ENCODE measurements around the gene NKX2-1.
"Not testable (repeated sequence)": the region's sequence is repeated elsewhere in the genome, so short reads cannot be mapped to it uniquely, and the experiment has no call there.

Gene NKX2-1

DNA sequence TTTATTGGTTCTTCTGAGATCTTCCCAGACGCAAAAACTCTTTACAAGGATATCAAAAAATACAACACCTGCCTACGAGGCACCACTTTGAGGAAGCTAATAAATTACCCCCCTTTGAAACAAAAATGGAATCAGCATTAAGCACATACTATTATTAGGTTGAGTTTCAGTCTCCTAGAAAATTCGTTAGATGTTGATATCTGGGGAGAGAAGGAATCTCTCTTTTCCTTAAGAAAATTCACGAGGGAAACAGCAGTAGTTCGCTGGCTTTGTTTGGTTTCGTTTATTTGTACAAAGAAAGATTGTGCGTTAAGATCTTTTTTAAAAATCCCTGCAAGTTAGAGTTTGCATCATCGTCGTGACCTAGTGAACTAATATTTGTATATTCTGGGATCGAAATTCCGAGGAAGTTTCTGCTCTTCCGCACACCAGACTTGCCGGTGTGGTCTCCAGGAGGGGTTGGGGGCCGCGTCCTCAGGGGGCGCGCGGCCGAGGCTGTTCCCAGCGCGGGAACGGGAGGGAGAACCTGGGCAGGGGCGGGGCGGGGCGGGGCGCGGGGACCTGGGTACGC is 12.1 kb downstream of the NKX2-1 start:
- intact Hi-C loops (cut with DNase I), result no loop called here
- DNase-seq, result peak in 1 of 10 donors; percentile 43

DNA sequence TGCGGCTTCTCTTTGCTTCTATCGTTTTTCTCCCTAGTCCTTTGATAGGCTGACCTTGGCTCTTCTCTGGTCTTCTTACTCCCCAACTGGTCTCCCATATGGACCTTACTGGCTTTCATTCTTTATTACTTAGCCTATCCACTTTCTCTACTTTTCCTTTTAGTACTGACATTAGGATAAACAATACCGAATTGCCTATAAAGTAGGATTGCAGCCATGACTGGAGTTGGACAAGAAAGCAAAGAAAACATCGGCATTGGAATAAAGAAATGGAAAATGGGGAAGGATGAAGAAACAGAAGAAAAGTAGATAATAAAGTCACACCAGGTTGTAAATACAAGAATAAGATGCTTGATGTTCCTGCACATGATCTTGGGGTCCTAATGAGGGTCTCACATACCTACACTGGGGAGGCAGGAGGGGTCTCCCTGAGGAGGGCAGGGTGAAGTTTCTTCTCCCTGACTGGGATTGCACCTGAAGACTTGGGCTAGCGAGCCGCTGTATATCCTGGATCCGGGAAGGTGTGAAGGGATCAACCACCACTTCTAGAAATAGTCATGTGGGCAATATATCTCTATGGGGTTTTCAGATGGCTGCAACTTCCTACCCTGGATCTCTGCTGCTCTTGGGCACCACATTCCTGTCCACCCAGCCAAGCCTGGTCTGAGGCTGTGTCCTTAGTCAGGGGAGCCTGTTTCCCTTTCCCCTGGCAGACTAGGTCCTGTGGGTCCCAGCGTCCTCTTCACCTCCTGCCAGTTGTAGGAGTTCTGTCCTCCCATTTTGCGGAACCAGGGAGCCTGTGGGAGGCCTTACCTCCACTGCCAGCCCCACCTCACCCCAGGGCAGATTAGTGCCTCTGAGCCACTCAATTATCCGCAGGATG is 13.1 kb downstream of the NKX2-1 start:
- peak in 1 of 10 donors; percentile 45 for DNase-seq

DNA sequence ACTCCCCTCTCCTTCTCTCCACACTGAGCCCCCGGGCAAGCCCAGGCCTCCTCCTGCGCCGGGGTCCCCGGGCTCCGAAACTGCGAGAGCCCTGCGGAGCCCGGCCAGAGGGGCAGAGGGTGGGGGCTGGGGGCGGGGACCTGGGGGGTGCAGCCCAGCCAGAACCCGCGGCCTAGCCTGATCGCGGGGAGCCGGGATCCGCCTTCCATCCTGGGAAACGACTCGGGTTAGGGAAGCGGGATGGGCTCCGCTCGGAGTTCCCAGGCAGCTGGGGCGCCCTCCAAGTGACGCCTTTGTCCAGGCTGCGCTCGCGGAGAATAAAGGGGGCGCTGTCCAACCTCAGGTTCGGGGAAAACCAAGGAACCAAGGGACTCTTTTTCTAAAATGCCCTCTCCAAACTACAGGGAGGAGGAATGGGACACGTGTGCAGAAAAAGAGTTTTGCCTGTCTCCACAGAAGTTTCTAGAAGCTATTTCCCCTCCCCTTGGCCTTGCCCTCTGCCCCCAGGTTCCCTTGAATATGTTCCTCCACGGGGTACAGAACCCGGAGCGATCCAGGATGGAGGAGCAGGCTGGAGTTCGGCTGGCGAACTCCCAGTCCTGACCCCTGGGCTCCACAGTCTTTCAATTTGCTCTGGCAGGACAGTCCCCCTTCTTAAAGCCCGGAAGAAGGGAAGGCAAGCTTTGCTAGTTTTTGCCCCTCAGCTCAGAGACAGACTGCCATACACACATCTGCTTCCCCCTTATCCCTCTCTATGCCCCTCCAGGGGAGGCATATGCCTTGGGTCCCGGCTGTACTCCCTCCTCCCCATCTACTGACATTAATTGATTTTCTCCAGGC is 13.9 kb downstream of the NKX2-1 start:
- intact Hi-C loops (cut with DNase I), result no loop called here
- DNase-seq, result peak in 2 of 10 donors; percentile 37 to 42

More for the DNA sequence above, 13.1 kb downstream of the NKX2-1 start:
- intact Hi-C loops (cut with DNase I), result no loop called here

DNA sequence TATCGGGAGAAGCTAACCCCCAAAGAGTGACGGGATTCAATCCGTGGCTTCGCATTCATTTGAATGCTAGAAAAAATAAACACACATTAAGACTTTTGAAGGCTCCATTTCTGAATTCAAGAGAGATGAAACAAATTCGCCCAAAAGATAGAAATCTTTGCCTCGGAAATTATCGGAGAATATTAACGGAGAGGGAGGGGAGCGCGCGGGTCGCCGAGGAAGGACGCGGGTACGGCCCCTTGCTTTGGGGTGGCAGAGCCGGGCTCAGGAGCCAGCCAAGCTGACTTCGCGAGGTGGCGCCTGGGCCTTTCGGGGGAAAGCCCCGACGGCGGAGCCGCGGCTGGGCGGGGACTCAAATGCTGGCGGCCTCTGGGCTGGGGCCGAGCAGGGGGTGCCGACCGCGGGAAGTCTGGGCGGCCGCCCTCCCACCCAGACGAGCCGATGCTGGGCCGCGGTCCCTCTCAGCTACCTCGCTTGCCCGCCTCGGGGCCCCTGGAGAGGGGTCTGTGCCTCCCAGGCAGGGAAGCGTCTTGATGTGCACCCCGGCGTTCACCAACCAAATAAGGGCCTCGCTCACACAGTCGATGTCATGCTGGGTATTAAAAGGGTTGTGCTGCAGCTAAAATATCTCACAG is 14.7 kb downstream of the NKX2-1 start:
- intact Hi-C loops (cut with DNase I), result no loop called here
- peak in 2 of 10 donors; percentile 42 to 81 for DNase-seq

DNA sequence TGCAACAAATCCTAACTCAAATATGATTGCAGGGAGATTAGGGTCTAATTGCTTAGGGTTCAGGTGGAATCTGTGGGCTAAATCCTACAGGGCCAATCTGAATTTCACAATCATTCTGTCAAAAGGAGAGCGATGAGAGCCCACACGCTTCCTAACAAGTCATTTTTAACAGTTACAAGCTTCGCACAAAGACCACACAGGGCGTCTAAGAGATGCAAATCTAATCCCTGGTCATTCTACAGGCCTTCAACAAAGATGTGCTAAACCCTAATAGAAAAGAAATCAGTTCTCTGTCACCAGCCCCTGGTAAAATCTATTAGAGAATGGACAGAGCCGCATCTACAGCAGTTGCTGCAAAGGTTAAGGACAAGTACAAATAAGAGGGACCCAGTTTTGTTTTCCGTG is 15.3 kb downstream of the NKX2-1 start:
- intact Hi-C loops (cut with DNase I), result no loop called here
- no peak for DNase-seq

DNA sequence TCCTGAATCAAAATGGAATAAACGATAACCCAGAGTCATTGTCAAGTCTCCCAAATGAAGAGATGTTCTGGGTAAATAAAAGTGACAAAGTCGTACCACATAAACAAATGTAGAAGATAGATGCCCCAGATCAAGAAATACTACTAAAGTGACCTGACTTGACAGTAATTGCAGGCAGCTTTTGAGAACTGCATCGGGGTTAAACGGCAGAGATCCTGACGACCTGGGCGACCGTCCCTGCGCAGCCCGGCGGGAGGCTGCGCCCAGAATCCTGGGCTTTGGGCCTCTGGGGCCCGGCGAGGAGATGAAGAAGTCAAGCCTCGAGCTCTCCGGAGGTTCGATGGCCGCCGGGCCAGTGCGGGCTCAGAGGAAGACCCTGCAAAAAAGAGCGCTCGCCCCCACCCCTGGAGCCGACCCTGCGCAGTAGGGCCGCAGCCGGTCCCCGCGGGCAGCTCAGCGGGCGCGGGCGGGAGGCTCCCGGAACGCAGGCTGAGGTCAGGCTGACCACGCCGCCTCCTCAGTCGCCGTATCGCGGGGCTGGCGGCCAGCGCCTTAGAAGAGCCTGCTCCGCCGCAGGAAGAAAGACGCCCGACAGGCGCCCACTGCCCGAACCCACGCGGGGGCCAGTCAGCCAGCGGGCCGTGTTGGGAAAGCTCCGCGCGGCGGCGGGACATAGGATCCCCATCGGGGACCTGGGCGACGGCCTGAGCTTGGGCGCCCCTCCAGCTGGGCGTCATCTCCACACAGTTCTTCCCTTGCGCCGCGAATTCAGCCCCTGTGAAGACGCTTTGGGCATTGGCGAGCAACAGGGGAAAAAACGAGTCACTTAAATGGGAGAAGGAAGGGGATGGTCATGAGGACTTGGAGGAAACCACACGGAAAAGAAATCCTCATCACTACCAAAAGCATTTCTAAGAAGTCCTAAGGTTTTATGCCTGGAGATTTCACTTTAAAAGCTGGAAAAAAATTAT is 16.0 kb downstream of the NKX2-1 start:
- intact Hi-C loops (cut with DNase I), result no loop called here
- DNase-seq, result peak in 2 of 10 donors; percentile 55 to 68

DNA sequence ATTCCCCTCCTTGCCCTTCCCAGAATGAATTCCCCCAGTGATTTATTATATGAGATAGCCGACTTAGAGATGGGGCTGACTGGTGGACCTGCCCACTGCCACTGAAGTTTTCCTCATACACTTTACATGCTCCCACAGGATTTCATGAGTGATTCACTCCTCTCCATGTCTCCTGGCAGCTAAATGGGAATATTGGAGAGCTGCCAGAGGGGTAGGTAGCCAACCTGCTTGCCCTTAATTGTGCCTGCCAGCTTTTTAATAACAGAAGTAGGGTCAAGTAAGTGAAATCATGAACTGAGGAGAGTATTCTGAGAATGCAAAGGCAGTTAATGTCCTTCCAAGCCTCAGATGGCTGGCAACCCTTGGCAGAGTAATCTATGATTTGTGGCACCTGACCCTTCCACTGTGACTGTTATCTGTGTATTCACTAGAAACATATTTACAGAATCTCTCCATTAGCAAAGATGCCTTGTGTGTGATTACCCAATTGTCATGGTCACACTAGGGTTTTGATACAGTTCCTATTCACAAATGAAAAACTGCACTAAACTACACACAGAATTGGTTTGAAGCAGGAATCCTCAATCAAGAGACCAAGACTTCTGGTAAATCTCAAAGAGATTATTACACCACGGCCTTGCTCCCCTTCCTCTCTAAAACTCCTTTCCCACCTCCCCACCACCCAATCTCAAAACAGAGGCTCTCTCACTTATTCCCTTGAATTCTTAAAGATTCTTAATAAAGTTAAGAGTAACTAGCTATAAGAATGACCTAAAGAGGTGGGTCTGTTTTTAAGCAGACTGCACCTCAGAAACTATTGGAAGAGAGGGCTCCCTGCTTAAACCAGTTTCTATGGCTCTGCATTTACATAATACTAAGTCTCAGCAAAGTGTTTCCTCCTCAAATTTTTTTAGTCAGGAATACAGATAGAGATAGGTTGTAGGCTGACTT is 17.2 kb downstream of the NKX2-1 start:
- no peak for DNase-seq
- intact Hi-C loops (cut with DNase I), result no loop called here

DNA sequence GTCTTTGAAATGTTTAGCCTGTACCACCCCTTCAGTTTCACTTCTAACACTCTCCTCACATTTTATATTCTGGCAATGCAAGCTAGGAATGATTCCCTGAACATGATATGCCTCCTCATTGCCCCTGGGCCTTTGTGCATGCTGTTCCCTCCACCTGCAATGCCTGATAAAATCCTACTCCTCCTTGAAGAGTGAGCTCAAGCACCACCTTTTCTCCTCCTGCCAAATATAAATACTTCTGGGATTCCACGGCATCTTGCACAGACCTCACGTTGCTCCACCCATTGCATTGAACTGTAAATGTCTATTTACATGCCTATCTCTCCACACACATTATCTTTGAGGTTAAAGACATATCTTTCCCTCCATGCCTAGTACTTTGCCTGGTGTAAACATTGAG is 21.1 kb downstream of the NKX2-1 start:
- DNase-seq, result no peak
- intact Hi-C loops (cut with DNase I), result no loop called here

DNA sequence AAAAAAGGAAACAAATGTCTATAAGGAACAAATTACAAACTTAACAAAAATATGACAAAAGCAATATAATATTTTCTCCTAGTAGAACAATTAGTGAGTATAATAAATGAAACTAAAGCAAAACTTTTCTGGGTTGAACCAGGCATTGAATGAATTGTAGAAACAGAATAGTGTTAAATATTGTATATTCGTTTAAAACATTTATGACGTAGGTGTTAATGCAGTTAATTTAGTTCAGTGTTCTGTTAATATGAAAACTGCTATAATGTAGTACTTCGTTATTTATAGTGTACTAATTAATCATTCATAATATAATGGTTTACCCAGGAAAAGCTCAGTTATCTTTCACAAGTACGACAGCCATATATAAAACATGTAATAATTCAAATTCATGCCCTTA is 23.7 kb downstream of the NKX2-1 start:
- DNase-seq, result no peak
- intact Hi-C loops (cut with DNase I), result no loop called here

DNA sequence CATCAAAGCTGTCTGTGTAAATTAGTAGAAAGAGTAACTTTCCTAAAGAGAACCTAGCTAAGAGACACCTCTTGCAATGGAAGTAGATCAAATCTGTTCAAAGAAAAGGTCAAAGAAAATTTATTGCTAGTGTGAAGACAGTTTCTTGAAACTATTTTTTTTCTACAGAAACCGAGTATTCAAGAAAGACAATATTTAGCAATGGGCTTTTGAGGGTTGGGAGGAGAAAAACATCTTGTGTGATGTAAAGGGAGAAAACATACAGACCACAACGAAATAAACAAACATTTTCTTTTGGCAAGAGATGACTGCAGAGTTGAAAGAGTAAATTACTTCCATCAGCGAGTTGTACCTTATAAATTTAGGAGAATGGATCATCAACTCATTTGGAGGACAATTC is 24.4 kb downstream of the NKX2-1 start:
- intact Hi-C loops (cut with DNase I), result no loop called here
- no peak for DNase-seq

DNA sequence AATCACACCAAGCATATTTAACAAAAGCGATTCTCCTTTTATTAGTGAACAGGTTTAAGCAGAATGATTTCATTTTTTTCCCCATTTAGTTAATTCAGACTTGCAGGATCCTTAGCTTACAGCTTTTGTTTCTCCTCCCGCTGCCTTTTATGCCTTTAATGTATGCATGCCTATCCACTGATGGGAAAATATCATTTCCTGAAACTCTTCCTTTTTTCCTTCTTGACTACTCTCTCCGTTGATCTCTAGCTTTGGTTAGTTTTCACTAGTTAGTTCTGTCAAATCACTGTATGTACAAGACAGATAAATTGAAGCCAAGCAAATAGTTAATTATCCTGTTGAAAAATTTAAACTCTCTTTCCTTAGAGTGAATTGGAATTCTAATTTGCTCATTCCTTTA is 26.3 kb downstream of the NKX2-1 start:
- intact Hi-C loops (cut with DNase I), result no loop called here
- no peak for DNase-seq

DNA sequence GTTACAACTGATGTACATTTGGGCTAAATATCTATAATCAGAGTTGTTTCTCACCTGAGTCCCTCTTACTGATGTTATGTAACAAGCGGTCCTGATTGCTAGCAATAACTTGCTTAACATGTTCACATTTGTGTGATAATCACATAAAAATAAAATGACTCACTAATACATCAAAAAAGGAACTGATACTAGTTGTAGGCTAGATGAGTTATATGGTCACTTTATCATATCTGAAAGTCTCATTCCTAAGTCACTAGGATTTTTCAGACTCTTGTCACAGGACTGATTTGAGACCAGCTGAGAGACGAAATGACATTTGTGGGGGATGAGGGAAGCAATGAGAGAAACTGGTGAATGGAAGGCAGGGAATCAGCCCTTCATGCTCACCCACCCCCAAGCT is 34.3 kb downstream of the NKX2-1 start:
- intact Hi-C loops (cut with DNase I), result no loop called here
- no peak for DNase-seq

DNA sequence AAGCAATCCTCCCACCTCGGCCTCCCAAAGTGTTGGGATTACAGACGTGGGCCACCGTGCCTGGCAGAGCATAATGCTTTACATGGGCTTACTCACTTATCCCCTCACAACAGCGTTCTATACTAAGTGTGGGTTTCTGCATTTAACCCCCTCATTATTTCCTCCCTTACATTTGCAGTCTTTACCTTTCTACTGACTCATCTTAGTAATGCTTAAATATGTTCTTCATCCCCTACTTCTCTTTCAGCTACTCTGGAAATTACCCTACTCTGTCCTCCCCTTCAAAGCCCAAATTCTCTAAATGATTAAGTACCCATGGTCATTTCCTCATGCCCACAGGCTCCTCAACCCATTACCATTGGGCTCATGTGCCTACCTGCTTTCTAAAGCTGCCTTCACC is 40.7 kb downstream of the NKX2-1 start:
- no peak for DNase-seq
- intact Hi-C loops (cut with DNase I), result no loop called here

DNA sequence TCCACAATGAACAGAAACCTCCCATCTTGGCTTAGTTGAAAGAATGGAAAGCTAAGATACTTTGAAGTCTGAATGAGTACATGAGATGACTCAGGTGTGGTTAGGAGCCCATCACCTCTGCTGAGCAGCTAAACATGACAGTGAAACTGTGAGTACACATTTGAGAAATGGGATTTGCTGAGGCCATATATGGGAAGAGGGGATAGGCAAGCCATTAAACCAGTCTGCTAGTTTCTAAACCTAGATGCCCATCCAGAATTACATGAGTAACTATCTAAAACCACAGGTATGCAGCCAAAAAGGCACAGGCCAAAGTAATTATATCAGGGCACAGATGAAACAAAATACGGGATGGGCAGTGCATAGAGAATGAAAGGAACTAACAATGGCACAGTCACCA is 41.2 kb downstream of the NKX2-1 start:
- intact Hi-C loops (cut with DNase I), result no loop called here

DNA sequence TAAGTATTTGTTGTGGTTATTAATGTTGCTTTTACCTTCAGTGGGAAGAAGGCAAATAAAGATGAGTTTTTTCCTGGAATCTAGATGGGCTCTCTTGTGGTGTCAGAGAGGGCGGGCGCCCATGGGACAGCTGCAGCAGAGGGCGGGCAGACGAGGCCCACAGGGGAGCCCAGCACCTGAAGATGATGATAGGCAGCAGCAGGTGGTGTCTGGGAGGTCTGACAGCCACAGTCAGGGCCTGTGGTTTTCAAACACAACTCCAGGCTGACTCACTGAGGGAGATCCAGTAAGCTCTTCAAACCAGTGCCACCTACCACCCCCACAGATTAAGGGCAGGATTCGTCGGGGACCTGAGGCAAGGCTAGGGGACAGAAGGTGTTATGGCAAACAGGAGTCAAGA is 42.8 kb downstream of the NKX2-1 start:
- DNase-seq, result no peak
- intact Hi-C loops (cut with DNase I), result no loop called here

More for the DNA sequence above, 41.2 kb downstream of the NKX2-1 start:
- DNase-seq, result no peak

DNA sequence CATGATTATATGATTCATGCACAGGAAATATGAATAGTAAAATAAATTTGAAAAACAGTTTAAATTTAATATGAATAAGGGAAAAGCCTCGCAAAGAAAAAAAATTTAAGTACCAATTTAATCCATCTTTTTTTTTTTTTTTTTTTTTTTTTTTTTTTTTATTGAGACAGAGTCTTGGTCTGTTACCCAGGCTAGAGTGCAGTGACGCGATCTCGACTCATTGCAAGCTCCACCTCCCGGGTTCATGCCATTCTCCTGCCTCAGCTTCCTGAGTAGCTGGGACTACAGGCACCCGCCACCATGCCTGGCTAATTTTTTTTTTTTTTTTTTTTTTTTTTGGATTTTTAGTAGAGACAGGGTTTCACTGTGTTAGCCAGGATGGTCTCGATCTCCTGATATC is 44.0 kb downstream of the NKX2-1 start:
- intact Hi-C loops (cut with DNase I); DNase-seq: not testable (repeated sequence)

DNA sequence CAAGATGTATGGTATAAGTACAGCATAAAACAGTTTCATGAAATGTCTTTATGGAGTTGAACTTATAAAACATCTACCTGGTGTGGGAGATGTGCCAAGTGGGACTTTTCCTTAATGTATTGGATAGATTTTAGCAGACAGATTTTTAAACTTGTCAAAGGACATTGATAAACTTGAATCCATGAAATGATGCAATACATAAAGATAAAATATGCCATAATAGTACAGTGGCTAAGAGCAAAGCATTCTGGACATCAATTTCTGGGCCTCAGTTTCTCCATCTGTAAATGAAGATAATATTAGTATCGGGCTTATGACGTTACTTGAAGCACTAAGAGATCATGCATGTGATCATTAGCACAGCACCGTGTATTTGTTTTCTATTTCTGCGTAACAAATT is 45.4 kb downstream of the NKX2-1 start:
- DNase-seq, result no peak
- intact Hi-C loops (cut with DNase I), result no loop called here

DNA sequence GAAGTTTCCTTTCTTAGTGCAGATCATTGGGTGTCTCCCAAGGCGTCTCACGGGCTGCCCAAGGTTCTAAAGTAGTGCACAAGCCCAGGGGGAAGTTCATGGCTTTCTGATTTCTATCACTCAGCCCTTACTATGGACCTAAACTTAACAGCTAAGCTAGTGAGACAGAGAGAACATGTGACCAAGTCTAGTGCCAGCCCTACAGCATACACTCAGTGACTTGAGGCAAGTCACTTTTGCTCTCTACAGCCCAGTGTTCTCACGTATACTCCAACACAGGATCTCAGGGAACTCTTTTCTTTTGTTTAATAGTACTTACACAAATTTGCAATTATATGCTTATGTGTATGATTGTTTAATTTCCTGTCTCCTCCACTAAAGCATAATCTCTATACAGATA is 48.6 kb downstream of the NKX2-1 start:
- intact Hi-C loops (cut with DNase I), result no loop called here
- no peak for DNase-seq

Data from posterior cingulate gyrus (tissue), 11 donors.